ENCODE data around the gene RAPGEF3.
A peak's percentile ranks its signal among the peaks of the same experiment; 100 is the strongest.

Gene RAPGEF3

GRCh38 chr12:47717443-47718193 is 41.1 kb downstream of the RAPGEF3 start:
- peak; percentile 82 for DNase-seq

GRCh38 chr12:47717046-47717442 is 41.6 kb downstream of the RAPGEF3 start:
- no peak for DNase-seq

GRCh38 chr12:47715877-47716548 is 42.7 kb downstream of the RAPGEF3 start:
- DNase-seq: no peak

GRCh38 chr12:47715393-47715876 is 43.2 kb downstream of the RAPGEF3 start:
- DNase-seq: peak; percentile 86

- DNase-seq: no peak
Observed at GRCh38 chr12:47714826-47715386, 43.8 kb downstream of the RAPGEF3 start.

GRCh38 chr12:47712171-47712570 is 46.5 kb downstream of the RAPGEF3 start:
- DNase-seq: no peak

GRCh38 chr12:47711448-47711847 is 47.2 kb downstream of the RAPGEF3 start:
- no peak for DNase-seq

- DNase-seq: no peak
Observed at GRCh38 chr12:47710278-47710677, 48.4 kb downstream of the RAPGEF3 start.

- no peak for DNase-seq
Observed at GRCh38 chr12:47709671-47710070, 49.0 kb downstream of the RAPGEF3 start.

- no peak for DNase-seq
Observed at GRCh38 chr12:47709237-47709636, 49.4 kb downstream of the RAPGEF3 start.

GRCh38 chr12:47707905-47708543 is 50.7 kb downstream of the RAPGEF3 start:
- no peak for DNase-seq

GRCh38 chr12:47707355-47707754 is 51.3 kb downstream of the RAPGEF3 start:
- no peak for DNase-seq

GRCh38 chr12:47705566-47706425 is 52.9 kb downstream of the RAPGEF3 start, which contains the start of gene RPAP3:
TSS of gene RPAP3 (minus strand) at chr12:47706030. CDS start at chr12:47702840, 3,190 bp downstream.
- peak; percentile 99 for DNase-seq

GRCh38 chr12:47705229-47705565 is 53.5 kb downstream of the RAPGEF3 start:
- no peak for DNase-seq

- DNase-seq: no peak
Observed at GRCh38 chr12:47704719-47705118, 54.0 kb downstream of the RAPGEF3 start.

GRCh38 chr12:47700263-47700662 is 58.4 kb downstream of the RAPGEF3 start:
- no peak for DNase-seq

- DNase-seq: no peak
Observed at GRCh38 chr12:47698631-47699030, 60.0 kb downstream of the RAPGEF3 start.

- no peak for DNase-seq
Observed at GRCh38 chr12:47698055-47698454, 60.6 kb downstream of the RAPGEF3 start.

GRCh38 chr12:47689215-47689614 is 69.5 kb downstream of the RAPGEF3 start:
- no peak for DNase-seq

GRCh38 chr12:47687636-47688035 is 71.0 kb downstream of the RAPGEF3 start:
- DNase-seq: no peak

GRCh38 chr12:47686645-47687240 is 71.9 kb downstream of the RAPGEF3 start:
- DNase-seq: peak; percentile 32
